GM12891 (cell line): ENCODE results near the gene PRRC2C.

Experiments used
- POLR2A ChIP-seq: IDR thresholded peaks from 2 replicates; pipeline ENCODE4 v1.6.1; 2011; ENCODE audit warnings: low read depth, low read length, control low read depth
- POLR2AphosphoS5 ChIP-seq: IDR thresholded peaks from 2 replicates; pipeline ENCODE4 v1.6.1; 2011; ENCODE audit warnings: low read depth, low read length, control low read depth
- TAF1 ChIP-seq: IDR thresholded peaks from 2 replicates; pipeline ENCODE4 v1.6.1; 2011; ENCODE audit warnings: low read depth, low read length, control low read depth

DNA sequence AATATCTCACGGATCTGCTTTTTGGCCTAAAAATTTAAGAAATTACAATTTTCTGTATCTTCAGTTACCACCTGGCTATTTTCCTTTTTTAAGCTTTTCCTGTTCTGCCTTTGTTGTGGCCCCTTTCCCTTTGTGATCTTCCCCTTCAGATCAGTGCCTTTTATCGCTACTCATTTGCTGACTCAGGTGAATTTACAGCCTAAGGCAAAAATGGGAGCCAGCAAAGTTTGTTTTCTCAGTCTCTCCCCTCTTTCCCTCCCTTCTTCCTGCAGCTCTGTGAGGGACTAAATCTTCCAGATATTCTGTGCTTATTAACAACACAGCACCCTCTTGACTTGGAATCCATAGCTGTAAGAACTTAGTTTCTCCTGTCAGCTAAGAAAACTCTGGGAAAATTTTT, 5.3 kb upstream of the PRRC2C start:
- TF ChIP-seq POLR2A = no peak
- no peak for TF ChIP-seq TAF1
- TF ChIP-seq POLR2AphosphoS5 = no peak
